ENCODE results near the gene ABCA2.

The ABCA2 gene

DNA sequence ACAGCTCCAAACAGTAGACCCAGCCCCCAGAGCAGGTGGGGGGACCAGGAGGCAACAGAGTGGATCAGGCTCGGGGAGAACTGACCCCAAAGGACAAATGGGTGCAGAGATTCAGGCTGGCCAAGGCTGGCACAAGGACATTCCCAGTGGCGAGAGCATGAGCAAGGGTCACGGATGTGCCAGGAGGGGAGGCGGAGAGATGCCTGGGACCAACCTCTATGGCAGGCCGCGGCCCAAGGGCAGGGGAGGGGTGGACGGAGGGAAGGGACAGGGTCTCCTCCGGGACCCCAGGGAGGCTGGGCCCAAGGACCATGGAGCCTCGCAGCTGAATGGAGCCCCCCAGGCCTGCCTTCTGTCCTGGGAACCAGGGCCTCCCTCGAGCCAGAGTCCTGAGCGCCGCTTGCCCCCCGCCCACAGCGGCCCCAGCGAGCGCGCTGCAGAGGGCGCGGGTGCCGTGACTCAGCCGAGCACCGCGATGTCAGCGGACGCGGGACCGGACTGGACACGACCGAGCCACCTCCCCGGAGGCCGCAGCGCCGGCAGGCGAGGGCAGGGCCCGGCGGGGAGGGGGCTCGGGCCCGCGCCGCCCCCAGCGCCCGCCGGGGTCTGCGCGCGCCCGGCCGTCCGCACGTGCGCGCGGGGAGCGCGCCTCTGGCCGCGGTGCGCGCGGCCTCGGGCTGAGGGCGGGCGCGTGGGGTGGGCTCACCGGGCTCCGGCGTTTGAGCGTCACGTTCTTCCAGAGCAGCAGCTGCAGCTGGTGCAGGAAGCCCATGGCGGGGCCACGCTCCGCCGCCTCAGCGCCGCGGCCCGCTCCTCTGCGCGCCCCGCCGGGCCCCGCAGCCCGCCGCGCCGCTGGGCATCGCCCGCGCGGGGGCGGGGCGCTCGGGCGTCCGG is at the start of gene ABCA2:
TSS of gene ABCA2 (minus strand) at position 869 of the 894 bp plus-strand sequence. CDS start at position 772, 97 bp downstream.
- DNase-seq (ENCODE audit: low read depth): no peak

DNA sequence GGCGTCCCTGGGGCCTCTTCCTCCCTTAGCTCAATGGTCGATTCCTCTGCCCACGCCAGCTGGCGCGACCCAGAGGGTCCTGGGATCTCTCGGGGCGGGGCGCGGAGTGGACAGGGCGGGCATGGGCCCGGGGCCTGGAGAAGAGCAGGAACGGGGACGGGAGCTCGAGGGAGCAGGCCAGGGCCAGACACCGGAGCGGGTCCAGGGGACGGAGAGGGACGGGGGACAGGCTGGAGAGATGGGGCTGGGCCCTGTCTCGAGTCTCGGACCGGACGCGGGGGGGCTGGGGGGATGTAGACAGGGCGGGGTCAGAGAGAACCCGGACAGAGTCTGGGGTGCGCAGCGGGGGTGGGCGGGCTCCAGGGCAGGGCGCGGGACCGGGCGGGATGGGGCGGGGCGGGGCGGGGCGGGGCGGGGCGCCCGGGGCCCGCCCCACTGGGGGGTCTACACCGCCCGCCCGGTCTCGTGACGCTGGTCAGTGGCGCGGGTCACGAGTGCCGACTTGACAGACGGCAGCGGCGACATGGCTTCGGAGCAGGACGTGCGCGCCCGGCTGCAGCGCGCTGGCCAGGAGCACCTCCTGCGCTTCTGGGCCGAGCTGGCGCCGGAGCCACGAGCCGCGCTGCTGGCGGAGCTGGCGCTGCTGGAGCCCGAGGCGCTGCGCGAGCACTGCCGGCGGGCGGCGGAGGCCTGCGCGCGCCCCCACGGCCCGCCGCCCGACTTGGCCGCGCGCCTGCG is 49.1 kb upstream of the ABCA2 start, which contains the start of gene UAP1L1:
TSS of gene UAP1L1 (plus strand) at position 508 of the 738 bp plus-strand sequence. CDS start at position 524, 16 bp downstream.
- peak; percentile 79 for DNase-seq (ENCODE audit: low read depth)

- no peak for DNase-seq (ENCODE audit: low read depth)
Measured at GRCh38 chr9:137076636-137077009, 48.6 kb upstream of the ABCA2 start.

DNA sequence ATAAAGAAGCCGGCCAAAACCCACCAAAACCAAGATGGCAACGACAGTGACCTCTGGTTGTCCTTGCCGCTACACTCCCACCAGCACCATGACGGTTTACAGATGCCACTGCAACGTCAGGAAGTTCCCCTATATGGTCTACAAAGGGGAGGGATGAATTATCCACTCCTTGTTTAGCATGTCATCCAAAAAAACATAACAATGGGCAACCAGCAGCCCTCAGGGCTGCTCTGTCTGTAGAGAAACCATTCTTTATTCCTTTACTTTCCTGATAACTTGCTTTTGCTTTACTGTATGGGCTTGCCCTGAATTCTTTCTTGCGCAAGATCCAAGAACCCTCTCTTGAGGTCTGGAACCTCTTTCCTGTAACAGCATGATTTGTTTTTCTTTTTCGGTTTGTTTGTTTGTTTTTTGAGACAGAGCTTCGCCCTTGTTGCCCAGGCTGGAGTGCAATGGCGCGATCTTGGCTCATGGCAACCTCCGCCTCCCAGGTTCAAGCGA is 47.3 kb upstream of the ABCA2 start:
- DNase-seq (ENCODE audit: low read depth): no peak

DNA sequence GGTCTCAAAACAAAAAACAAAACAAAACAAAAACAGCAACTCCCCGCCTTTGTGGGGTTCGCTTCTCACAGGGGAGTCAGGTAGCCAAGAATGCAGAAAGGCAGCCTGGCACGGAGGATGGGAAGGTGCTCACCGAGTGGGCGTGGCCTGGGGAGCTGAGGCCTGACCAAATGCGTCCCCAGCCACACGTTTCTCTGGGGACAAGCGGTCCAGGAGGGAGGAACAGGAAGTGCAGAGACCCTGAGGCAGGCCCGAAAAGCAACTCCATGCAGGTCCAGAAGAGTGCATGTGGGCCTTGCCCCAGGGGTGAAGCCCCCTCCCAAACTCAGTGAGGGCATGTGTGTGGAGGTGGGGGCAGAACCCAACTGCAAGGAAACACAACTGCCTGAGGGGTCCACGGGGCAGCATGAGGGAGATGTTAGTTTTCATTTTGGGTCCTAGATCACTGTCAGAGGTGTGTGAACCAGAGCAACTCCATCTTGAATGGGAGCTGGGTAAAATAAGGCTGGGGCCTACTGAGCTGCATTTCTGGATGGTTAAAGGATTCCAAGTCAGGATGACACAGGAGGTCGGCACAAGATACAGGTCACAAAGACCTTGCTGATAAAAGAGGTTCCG is 46.7 kb upstream of the ABCA2 start:
- DNase-seq (ENCODE audit: low read depth): no peak

GRCh38 chr9:137073992-137074399 is 46.0 kb upstream of the ABCA2 start:
- no peak for DNase-seq (ENCODE audit: low read depth)

GRCh38 chr9:137071282-137071681 is 43.2 kb upstream of the ABCA2 start:
- DNase-seq (ENCODE audit: low read depth): no peak

DNA sequence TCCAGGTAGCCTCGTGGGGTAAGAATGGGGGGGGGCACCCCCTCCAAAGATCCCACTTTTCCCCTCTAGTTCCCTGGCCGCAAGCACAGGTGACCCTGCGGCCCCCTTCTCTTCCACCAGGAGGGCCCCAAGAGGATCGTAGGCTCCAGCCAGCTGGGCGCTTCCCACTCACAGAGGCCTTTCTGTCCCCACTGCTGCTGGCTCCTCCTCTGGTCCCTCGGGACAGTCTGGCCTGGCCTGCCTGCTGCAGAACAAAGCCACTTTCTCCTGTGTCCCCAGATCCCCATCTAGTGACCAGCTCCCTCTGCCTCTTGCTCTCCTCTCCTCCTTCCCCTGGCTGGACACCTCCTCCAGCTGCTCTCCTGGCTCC is 42.9 kb upstream of the ABCA2 start:
- DNase-seq (ENCODE audit: low read depth): no peak

DNA sequence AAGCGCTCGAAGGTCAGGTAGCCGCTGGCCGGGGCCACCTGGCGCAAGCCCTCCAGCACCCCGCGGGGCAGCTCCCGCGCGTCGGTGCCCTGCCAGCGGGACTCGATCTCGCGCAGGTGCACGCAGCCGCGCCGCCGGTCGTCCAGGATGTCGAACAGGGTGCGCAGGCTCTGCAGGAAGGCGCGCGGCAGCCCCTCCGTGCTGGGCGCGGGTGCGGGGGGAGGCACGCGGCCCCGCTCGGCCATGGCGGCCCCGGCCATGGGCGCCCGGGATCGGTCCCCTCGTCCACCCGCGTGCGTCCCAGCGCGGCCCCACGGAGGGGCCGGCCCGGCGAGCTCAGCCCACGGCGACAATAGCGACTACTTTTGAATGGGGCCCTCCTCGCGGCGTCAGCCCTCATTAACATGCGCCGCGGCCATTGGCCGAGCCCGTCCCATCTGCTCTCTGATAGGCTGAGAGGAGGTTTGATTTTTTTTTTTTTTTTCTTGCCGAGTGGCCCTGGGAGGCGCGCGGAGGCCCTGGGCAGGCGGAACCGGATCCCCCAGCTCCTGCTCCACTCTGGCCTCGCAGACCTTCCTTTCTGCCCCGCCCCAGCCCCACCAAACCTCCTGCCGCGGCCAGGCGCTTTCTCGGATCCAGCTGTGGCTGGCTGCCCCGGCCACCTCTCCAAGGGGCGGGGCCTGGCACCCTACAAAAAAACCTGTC is 42.3 kb upstream of the ABCA2 start, which contains the start of gene SAPCD2:
TSS of gene SAPCD2 (minus strand) at position 357 of the 705 bp plus-strand sequence. CDS start at position 260, 97 bp downstream.
- DNase-seq (ENCODE audit: low read depth): peak; percentile 84

GRCh38 chr9:137069508-137070091 is 41.6 kb upstream of the ABCA2 start:
- no peak for DNase-seq (ENCODE audit: low read depth)

DNA sequence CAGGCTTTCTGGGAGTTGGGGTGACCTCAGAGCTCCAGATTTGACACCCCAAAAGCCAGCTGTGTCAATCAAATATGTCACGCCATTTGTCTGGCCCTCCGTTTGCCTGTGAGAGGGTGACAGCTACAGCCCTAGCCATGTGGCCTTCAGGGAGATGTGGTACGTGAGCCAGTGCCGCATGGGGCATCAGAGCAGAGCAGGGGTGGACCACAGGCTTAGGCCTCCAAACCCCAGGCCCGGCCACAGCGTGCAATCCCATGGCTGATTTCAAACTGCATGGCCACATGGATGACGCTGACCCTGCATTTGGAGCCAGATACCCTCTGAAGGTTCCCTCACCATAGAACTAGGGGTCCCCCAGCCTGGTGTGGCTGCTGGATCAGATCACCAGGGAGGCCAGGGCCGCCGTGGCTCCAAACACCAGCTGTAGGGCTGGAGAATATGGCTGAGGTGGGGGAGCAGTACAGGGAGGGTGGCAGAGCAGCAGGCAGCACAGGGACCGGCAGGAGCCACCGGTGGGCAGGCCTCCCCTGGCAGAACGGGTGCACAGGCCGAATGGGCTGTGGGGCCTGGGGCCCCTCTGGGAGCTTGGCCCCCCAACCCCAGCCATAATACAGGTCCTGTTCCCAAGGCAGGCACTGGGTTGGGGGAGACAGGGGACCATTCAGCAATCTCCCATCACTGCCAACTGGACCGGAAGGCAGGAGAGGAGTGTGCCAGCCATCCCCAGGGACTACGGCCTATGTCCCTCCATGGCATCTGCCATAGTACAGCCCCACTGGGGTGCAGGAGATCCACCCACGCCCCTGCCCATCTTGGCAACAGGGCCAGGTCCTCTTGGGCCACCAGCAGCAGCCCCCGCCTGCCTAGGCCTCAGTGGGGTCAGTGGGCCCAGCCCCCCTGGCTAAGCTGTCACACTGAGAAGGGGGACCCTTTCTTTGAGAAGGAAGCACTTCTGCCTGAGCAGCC is 40.8 kb upstream of the ABCA2 start:
- no peak for DNase-seq (ENCODE audit: low read depth)

DNA sequence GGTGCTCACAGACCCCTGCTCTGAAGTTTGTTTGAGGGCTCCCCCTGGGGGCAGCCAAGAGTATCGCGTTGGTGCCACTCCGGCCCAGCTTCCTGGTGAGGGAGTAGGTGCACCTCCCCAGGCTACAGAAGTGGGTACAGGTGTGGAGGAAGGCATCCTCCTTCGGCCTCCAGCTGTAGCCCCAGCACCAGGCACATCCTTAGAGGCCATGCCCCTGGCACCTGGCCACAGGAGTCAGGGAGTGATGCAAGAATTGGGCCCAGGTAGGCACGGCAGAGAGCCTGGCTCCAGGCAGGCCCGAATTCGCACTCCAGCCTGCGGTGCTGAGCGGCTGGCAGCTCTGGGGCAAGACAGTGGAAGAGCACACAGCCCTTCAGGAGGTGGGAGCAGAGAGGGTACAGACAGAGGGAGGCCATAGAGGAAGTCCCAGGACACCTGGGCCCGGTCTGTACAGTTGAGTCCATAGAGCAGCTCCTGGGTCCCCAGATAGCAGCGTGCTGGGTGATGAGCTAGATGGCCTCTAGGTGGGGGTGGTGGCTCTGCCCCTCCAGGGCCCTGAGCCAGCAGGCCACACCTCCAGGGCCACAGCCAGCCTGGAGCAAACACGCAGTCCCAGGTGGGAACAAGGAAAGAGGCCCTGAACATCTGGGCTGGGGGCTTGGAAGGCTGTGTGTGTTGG is 40.0 kb upstream of the ABCA2 start:
- peak; percentile 77 for DNase-seq (ENCODE audit: low read depth)

GRCh38 chr9:137066096-137066861 is 38.2 kb upstream of the ABCA2 start:
- no peak for DNase-seq (ENCODE audit: low read depth)

GRCh38 chr9:137065336-137065967 is 37.4 kb upstream of the ABCA2 start:
- no peak for DNase-seq (ENCODE audit: low read depth)

GRCh38 chr9:137064880-137065164 is 36.8 kb upstream of the ABCA2 start:
- no peak for DNase-seq (ENCODE audit: low read depth)

DNA sequence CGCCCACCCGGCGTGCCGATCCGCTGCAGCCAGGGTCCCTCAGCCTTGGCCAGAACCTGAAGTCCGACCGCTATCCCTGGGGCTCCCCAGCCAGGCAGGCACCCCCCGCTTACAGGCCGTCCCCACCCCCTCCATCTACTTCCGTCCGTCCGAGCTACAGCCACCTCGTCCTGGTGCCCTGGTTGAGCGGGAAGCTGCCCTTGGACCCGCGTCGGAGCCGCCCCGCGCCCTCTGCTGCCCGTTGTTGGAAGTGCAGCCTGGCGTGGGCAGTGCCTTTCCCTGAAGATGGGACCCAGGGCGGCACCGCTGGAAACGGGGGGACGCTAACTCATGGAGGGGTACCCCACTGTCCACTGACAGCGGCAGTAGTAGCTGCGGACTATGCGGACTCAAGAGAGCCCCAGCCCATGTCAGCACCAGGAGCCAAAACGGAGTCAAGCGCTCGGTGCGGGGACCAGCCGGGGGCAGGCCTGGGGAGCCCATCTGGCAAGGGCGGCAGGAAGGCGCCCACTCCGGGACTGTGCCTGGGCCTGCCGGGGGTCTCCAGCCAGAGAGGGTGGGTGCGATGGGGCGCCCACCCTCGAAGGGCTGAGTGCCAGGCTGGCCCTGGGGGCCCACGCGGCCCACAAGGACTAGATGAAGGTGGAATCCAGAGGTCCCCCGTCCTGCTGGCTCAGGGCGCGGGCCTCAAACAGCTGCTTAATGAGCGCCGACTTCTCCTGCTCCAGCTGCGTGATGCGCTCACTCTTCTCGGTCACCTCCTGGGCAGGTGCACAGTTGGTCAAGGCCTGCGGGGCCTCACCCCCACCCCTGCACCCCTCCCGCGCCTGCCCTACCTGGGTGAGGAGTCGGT is 36.2 kb upstream of the ABCA2 start:
- no peak for DNase-seq (ENCODE audit: low read depth)

DNA sequence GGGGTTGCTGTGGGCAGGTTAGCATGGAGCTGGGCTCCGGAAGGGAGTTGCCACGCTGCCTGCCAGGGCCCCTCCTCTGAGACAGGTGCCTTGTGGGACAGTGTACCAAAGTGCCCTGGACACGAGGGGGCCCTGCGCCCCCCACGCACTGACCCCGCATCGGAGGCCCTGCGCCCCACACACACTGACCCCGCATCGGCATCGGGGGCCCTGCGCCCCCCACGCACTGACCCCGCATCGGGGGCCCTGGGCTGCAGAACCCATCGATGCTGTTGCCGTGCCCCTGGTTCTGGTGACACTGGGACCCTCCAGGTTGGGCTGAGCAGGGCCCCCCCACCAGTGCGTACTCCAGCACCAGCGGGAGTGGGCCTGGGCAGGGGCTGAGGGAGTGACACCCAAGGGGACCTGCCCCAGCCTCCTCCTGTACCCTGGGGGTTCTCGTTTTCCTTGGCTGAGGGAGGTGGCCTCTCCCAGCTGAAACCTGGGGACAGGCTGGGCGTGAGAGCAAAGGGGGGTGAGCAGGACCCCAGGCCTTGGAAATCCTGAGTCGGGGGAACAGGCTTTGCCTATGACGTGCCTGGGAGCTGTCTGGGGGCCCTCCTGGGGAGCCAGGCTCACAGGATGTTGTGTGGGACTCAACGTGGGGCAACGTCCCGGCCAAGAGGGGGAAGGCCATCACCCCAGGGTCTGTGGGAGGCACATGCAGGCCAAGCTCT is 35.4 kb upstream of the ABCA2 start:
- DNase-seq (ENCODE audit: low read depth): no peak

All from CMK (cell line).